ENCODE results near the gene MVB12A. TPM values are rescaled to one million over a fixed set of nuclear protein-coding genes. Genes with fewer than 3 reads are reported as not detected.

Gene MVB12A
- total and polyA plus RNA-seq, 2 of the 4 experiments (the other 2 are of a cell fraction) = 13.8 to 43.9 TPM

- DNase-seq = no peak
- no peak overlapping the region for H4K91ac ChIP-seq (ENCODE audit: insufficient read depth, low read depth, low read length)
- ChIA-PET POLR2A (ENCODE audit: unreplicated experiment) (no interaction called here), CTCF (no interaction called here)
- H3K18ac ChIP-seq (ENCODE audit: low read depth, low read length) = no peak overlapping the region
- no peak overlapping the region for H2BK5ac ChIP-seq (ENCODE audit: low read depth, low read length, poor library complexity, severe bottlenecking)
- H4K8ac ChIP-seq (ENCODE audit: low read depth in 2 of 2, low read length in 2 of 2) = no peak overlapping the region
- WGBS, 2 experiments (ENCODE audit: extremely low coverage in 2 of 2, insufficient read length in 1 of 2) = 100% methylated on average over 2 of the region's 4 CpGs; no CpG with 5 or more reads in 1 of the 2 experiments
- H3K27me3 ChIP-seq (ENCODE audit: control insufficient read depth, insufficient read depth, low read length) = no peaks in the 10 kb centered on the region
- intact Hi-C loops (cut with micrococcal nuclease) (no loop called here), in situ Hi-C loops (cut with MboI; ENCODE audit: low sequenced_read_pairs) (no loop called here), dilution Hi-C loops (cut with HindIII; ENCODE audit: low sequenced_read_pairs, unreplicated experiment) (no loop called here)
- no peak overlapping the region for H3K23ac ChIP-seq (ENCODE audit: low read depth, low read length)
- no peak overlapping the region for H2AK9ac ChIP-seq (replicated peaks; ENCODE audit: low read depth, low read length, poor library complexity)
- H4K5ac ChIP-seq (ENCODE audit: low read depth, low read length) = no peak overlapping the region
- no peak overlapping the region for H2BK120ac ChIP-seq (ENCODE audit: low read depth, low read length)
- TF ChIP-seq MAFK (IDR thresholded peaks at IDR 0.05; ENCODE audit: low read depth, low read length) = no peak
- TF ChIP-seq BHLHE40 (IDR thresholded peaks at IDR 0.05; ENCODE audit: low read depth, low read length) = no peak
- TF ChIP-seq FOS (IDR thresholded peaks at IDR 0.05; ENCODE audit: low read depth, low read length) = no peak
- TF ChIP-seq ELK1 (IDR thresholded peaks at IDR 0.05; ENCODE audit: borderline replicate concordance, low read depth, low read length) = no peak
- no peak for TF ChIP-seq SMC3 (IDR thresholded peaks at IDR 0.05; ENCODE audit: low read depth, low read length)
- TF ChIP-seq RCOR1 (IDR thresholded peaks at IDR 0.05; ENCODE audit: insufficient replicate concordance, low read length) = no peak
- TF ChIP-seq MAZ (IDR thresholded peaks at IDR 0.05; ENCODE audit: borderline replicate concordance, low read depth, low read length) = no peak
- TF ChIP-seq NFE2L2 (IDR thresholded peaks at IDR 0.05; ENCODE audit: low read depth, low read length) = no peak
- TF ChIP-seq POLR2A (IDR thresholded peaks at IDR 0.05; ENCODE audit: low read depth, low read length) = no peak
- no peak for TF ChIP-seq CEBPB (IDR thresholded peaks at IDR 0.05; ENCODE audit: low read depth, low read length)
- no peak for TF ChIP-seq CHD1 (IDR thresholded peaks at IDR 0.05; ENCODE audit: low read depth, low read length)
- no peak for TF ChIP-seq MXI1 (IDR thresholded peaks at IDR 0.05; ENCODE audit: borderline replicate concordance, low read depth, low read length)
- TF ChIP-seq RAD21 (IDR thresholded peaks at IDR 0.05; ENCODE audit: low read length) = no peak
- H3K4me2 ChIP-seq (ENCODE audit: low read depth, low read length) = no peak overlapping the region
- H2AFZ ChIP-seq (replicated peaks; ENCODE audit: low read length, poor library complexity) = no peak overlapping the region
- H2AK5ac ChIP-seq (ENCODE audit: low read depth, low read length) = no peak overlapping the region
- H3K9me3 ChIP-seq (ENCODE audit: control insufficient read depth, insufficient read depth, low read length) = no peaks in the 10 kb centered on the region
- ATAC-seq (ENCODE audit: low read depth) = no peak
- no peak overlapping the region for H3K56ac ChIP-seq (ENCODE audit: extremely low read depth, insufficient read depth, low read length)
- no TSS peak for BruUV-seq (replicated peaks)
- no peak overlapping the region for H3K14ac ChIP-seq (replicated peaks; ENCODE audit: low read depth, low read length)
- peaks cover 4% of the 10 kb centered on the region; the same call in 1 of the 2 replicates for H3K4me1 ChIP-seq (ENCODE audit: control insufficient read depth, insufficient read depth, low read length)
- H3K9ac ChIP-seq (ENCODE audit: low read depth, low read length) = no peak overlapping the region
- peaks cover 7% of the 10 kb centered on the region; the same call in 1 of the 2 replicates for H3K9me1 ChIP-seq (ENCODE audit: insufficient read depth, low read length)
- no peak overlapping the region for H3K4ac ChIP-seq (ENCODE audit: low read depth, low read length)
- no peak overlapping the region for H2BK15ac ChIP-seq (ENCODE audit: low read depth, low read length)
- no peaks in the 10 kb centered on the region for H4K20me1 ChIP-seq (ENCODE audit: insufficient read depth, low read length)
- no peak overlapping the region for H2BK20ac ChIP-seq (ENCODE audit: low read depth, low read length)
- peaks cover 5 to 12% of the 10 kb centered on the region in 2 experiments; a peak in 3 of 4 replicates for H3K79me1 ChIP-seq (ENCODE audit: low read depth in 1 of 2, low read length in 2 of 2)
- H3K4me3 ChIP-seq (ENCODE audit: insufficient read depth, low read depth, low read length) = no peak overlapping the region
- H3K27ac ChIP-seq (ENCODE audit: insufficient read depth, low read length) = no peak overlapping the region
- H3K36me3 ChIP-seq (ENCODE audit: control insufficient read depth, insufficient read depth, low read length) = peaks cover 5% of the 10 kb centered on the region; the same call in 1 of the 2 replicates
Observed at GRCh38 chr19:17421942-17422341, 2.1 kb downstream of the MVB12A start.
